AG04450 (cell line): ENCODE measurements around the gene DPP10. TPM values are rescaled to one million over a fixed set of nuclear protein-coding genes. Genes with fewer than 3 reads are reported as not detected.

Experiments
- CTCF ChIA-PET: fragments of 300-600, 350-600 bp; formaldehyde crosslinking; extraction: SDS; loops from one replicate; lab custom pipeline; 2022; ENCODE audit warnings: antibody characterized with exemption, inconsistent platforms; lab: Charles Lee
- POLR2A ChIA-PET: fragments of 350-600 bp; formaldehyde crosslinking; extraction: SDS; loops from one replicate; lab custom pipeline; 2021; ENCODE audit warnings: antibody characterized with exemption, inconsistent platforms; lab: Yijun Ruan, JAX
- DNase-seq: peaks from one replicate; pipeline ENCODE4 v3.0.0-alpha.2; 2011; ENCODE audit warnings: low read depth, low spot score
- H3K27ac ChIP-seq: one replicate; pipeline ENCODE4 v1.5.1; 2012; ENCODE audit warnings: low read depth, low read length, control low read depth
- H3K27me3 ChIP-seq: one replicate; pipeline ENCODE4 v1.6.0; 2012; ENCODE audit warnings: low read length; ENCODE audit not compliant: control insufficient read depth, insufficient read depth
- H3K4me3 ChIP-seq: 2 replicates; pipeline ENCODE4 v1.5.1; 2011; ENCODE audit warnings: mild to moderate bottlenecking, low read depth, low read length, control low read depth
- H3K9me3 ChIP-seq: 2 replicates; pipeline ENCODE4 v1.5.1; 2012; ENCODE audit warnings: low read length; ENCODE audit not compliant: control insufficient read depth, insufficient read depth
- CTCF ChIP-seq: IDR thresholded peaks from 2 replicates; pipeline ENCODE4 v1.5.1; 2011; ENCODE audit warnings: low read depth, low read length, control low read depth, inconsistent platforms
- polyA plus RNA-seq: library from polyadenylated mRNA; depleted of rRNA; stranded (reverse); fragments of >200 nt; gene quantifications from 2 replicates; pipeline ENCODE4 v1.2.3, GENCODE V29; 2011

The DPP10 gene
- polyA plus RNA-seq, 1 experiment: not detected

DNA sequence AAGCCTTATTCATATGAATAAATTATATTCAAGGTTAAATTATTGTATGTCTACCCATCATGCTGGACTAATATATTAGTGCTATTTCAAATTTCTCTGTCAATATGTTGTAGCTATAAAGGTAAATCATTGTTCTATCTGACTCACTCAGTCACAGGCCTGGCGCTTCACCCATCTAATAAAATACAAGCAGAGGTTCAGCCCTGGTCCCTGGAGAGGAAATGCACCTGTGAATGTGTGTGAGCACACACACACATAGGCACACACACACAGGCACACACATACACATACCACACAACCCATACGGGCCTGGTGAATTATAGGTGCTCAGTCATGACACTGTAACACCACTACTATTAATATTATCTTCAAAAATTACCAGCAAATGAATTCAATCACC, 1396.1 kb downstream of the DPP10 start:
- H3K27ac ChIP-seq: no peak overlapping the region
- H3K9me3 ChIP-seq: peaks cover 5% of the 10 kb centered on the region; the same call in 1 of the 2 replicates
- no peak for DNase-seq
- H3K27me3 ChIP-seq: no peaks in the 10 kb centered on the region
- ChIA-PET POLR2A (no interaction called here), CTCF (no interaction called here)
- H3K4me3 ChIP-seq: no peak overlapping the region
- no peak for TF ChIP-seq CTCF

DNA sequence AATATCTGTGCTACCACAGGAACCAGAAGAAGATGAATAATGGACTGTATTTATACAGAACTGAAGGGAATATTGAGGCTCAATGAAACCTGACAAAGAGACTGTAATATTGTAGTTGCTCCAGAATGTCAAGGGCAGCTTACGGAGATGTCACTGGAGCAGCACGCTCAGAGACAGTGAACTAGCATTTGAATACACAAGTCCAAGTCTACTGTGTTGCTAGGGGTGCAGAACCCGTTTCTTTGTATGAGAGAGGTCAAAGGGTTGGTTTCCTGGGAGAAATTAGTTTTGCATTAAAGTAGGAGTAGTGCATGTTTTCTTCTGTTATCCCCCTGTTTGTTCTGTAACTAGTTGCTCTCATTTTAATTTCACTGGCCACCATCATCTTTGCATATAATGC, 1399.9 kb downstream of the DPP10 start:
- 0 out of 2 replicates have a peak, but pooled peaks cover 4% of the 10 kb centered on the region for H3K9me3 ChIP-seq
- H3K27ac ChIP-seq: no peak overlapping the region
- POLR2A ChIA-PET: no interaction called here
- no peaks in the 10 kb centered on the region for H3K27me3 ChIP-seq
- no peak for TF ChIP-seq CTCF
- CTCF ChIA-PET: no interaction called here
- H3K4me3 ChIP-seq: no peak overlapping the region
- no peak for DNase-seq

GRCh38 chr2:115848192-115848591, 1405.8 kb downstream of the DPP10 start:
- peaks cover 18% of the 10 kb centered on the region for H3K9me3 ChIP-seq
- no peak overlapping the region for H3K27ac ChIP-seq
- CTCF ChIA-PET: no interaction called here
- no peak for TF ChIP-seq CTCF
- DNase-seq: no peak
- POLR2A ChIA-PET: no interaction called here
- no peak overlapping the region for H3K4me3 ChIP-seq
- H3K27me3 ChIP-seq: no peaks in the 10 kb centered on the region

GRCh38 chr2:115867024-115867423, 1424.6 kb downstream of the DPP10 start:
- CTCF ChIA-PET: no interaction called here
- DNase-seq: no peak
- no peaks in the 10 kb centered on the region for H3K27me3 ChIP-seq
- H3K9me3 ChIP-seq: peaks cover 4% of the 10 kb centered on the region
- H3K4me3 ChIP-seq: no peak overlapping the region
- POLR2A ChIA-PET: no interaction called here
- H3K27ac ChIP-seq: no peak overlapping the region
- TF ChIP-seq CTCF: no peak

- no peak overlapping the region for H3K27ac ChIP-seq
- H3K27me3 ChIP-seq: no peaks in the 10 kb centered on the region
- H3K9me3 ChIP-seq: peaks cover 10% of the 10 kb centered on the region
- CTCF ChIA-PET: no interaction called here
- no peak for TF ChIP-seq CTCF
- no peak overlapping the region for H3K4me3 ChIP-seq
- POLR2A ChIA-PET: no interaction called here
- DNase-seq: no peak
These were observed 1432.0 kb downstream of the DPP10 start for GRCh38 chr2:115874427-115874826.
